Activated naive CD8-positive, alpha-beta T cell treated with anti-CD3 and anti-CD28 coated beads, Interleukin-2, amount 10 ng/mL, durations not matched to agents 7 days and 5 days (primary cell): ENCODE measurements around the gene IGSF6. TPM values are rescaled to one million over a fixed set of nuclear protein-coding genes. Genes with fewer than 3 reads are reported as not detected.
"Not testable (repeated sequence)": the region's sequence is repeated elsewhere in the genome, so short reads cannot be mapped to it uniquely, and the experiment has no call there.

Experiments
- ATAC-seq: fragments of 150-1000 bp; cut with Tn5 transposase; one replicate; pipeline ENCODE4 v1.10.0; 2021; ENCODE audit warnings: low read depth, moderate library complexity
- POLR2A ChIA-PET: fragments of 350-600 bp; sonication (Branson Sonifier 250); formaldehyde crosslinking; loops from one replicate; lab custom pipeline; 2021; ENCODE audit warnings: antibody characterized with exemption; lab: Charles Lee
- DNase-seq: peaks from one replicate; pipeline ENCODE4 v3.0.0; 2021
- H3K27ac Mint-ChIP-seq: one replicate; pipeline ENCODE4 v1.8.0; 2022; ENCODE audit warnings: mild to moderate bottlenecking, mixed read lengths
- H3K27me3 Mint-ChIP-seq: one replicate; pipeline ENCODE4 v1.8.0; 2022; ENCODE audit warnings: mild to moderate bottlenecking, moderate library complexity, mixed read lengths
- H3K36me3 Mint-ChIP-seq: one replicate; pipeline ENCODE4 v1.8.0; 2021; ENCODE audit warnings: mild to moderate bottlenecking, mixed read lengths
- H3K4me1 Mint-ChIP-seq: one replicate; pipeline ENCODE4 v1.8.0; 2021; ENCODE audit warnings: mixed read lengths
- H3K4me3 Mint-ChIP-seq: one replicate; pipeline ENCODE4 v1.8.0; 2022; ENCODE audit warnings: mild to moderate bottlenecking, moderate library complexity, mixed read lengths
- H3K9me3 Mint-ChIP-seq: one replicate; pipeline ENCODE4 v1.8.0; 2021; ENCODE audit warnings: mixed read lengths
- total RNA-seq, 2 experiments: library from RNA; stranded (reverse); gene quantifications; one replicate each; pipeline ENCODE4 v1.2.3, GENCODE V29; 2021

Gene IGSF6, protein sequence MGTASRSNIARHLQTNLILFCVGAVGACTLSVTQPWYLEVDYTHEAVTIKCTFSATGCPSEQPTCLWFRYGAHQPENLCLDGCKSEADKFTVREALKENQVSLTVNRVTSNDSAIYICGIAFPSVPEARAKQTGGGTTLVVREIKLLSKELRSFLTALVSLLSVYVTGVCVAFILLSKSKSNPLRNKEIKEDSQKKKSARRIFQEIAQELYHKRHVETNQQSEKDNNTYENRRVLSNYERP
- total RNA-seq: 1 to 10 TPM; 1.7 to 1.8 TPM

DNA sequence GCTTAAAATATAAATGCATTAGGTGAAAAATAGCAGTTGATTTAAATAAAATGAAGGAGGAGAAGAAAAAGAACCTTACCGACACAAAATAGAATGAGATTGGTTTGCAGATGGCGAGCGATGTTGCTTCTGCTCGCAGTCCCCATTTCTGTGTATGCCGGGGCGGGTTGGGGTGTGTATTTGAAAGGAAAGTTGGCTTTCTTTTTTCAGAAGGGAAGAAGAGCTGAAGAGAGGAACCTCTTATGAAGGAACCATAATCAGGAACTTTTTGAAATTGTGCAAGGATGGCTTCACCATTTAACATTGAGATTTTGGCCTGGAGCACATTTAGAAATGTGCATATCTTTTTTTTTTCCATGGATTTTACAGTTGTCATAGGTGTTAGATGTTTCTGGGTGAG lies at the start of gene IGSF6:
Gene IGSF6 (minus strand): TSS at position 156 of the 400 bp plus-strand sequence. CDS start 10 bp downstream, at position 146.
- Mint-ChIP-seq H3K4me3 (no peak within 1 kb of the TSS), H3K4me1 (peaks cover 29% of the 10 kb centered on the region), H3K27ac (peak within 1 kb of the TSS; percentile 51), H3K36me3 (peaks cover 14% of the 10 kb centered on the region), H3K27me3 (no peaks in the 10 kb centered on the region), H3K9me3 (no peaks in the 10 kb centered on the region)
- ATAC-seq: no peak
- POLR2A ChIA-PET: no interaction called here
- DNase-seq: no peak

DNA sequence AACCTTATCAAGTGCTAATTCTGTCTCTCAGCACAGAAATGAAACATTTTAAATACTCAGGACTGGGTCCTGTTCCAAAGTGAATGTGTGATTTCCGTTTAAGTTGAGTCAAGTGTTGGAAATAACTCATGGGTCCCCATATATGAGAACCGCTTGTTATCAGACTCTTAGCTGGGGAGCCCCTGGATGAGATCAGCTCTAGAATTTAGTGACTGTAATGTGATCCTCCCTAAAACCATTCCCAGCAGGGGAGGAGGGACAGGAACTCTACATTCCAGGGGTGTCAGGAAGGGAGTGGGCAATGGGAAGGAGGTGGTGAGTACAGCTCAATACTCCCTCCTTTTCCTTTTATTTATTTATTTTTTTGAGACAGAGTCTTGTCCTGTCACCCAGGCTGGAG lies 48.9 kb upstream of the IGSF6 start:
- H3K4me1 Mint-ChIP-seq: peaks cover 7% of the 10 kb centered on the region
- H3K36me3 Mint-ChIP-seq: no peaks in the 10 kb centered on the region
- DNase-seq: no peak
- H3K27me3 Mint-ChIP-seq: peaks cover 3% of the 10 kb centered on the region
- no peaks in the 10 kb centered on the region for H3K9me3 Mint-ChIP-seq
- H3K27ac Mint-ChIP-seq: no peak overlapping the region
- ATAC-seq: no peak
- POLR2A ChIA-PET: interaction anchor here (0.5 to 1.2 kb wide), 2 partner anchors 9 to 231 kb away, joined by 3 to 4 read pairs; no protein-coding TSS in a partner anchor
- H3K4me3 Mint-ChIP-seq: no peak overlapping the region

DNA sequence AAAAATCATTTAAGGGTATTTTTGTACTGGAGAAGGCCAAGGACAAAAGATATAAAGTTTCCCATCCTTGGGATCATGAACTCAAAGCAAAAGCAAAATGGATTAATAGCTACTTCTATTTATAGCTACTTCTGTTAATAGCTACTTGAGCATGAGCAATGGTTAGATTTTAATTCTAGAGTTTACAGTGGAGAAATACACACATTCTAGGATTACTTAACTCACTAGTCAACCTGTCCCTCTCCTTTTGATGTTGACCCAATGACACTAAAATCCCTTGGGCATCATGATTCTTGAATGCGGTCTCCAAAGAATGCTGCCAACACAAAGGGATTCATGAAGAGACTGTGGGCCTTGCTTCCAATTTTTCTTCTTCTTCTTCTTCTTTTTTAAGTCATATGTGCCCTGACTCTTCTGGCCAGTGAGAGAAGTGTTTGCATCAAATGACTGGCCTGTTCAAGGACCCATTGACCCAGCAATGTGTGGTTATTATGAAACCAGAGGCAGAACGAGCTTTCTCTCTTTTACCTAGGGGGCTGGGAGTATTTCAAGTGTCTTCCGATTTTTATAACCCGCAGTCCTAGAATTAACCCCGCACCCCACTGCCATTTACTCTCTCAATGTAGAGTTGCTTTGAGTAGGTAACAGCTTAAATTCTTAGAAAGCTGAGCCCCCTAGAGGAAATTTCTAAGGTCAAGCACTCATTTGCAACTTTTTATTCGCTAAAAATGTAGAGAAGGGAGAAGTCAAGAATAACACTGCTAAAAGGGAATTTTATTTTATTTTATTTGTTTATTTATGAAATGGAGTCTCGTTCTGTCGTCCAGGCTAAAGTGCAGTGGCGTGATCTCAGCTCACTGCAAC lies 46.0 kb upstream of the IGSF6 start:
- ATAC-seq: no peak
- DNase-seq: no peak
- H3K4me1 Mint-ChIP-seq: peaks cover under 1% of the 10 kb centered on the region
- POLR2A ChIA-PET: no interaction called here
- no peak overlapping the region for H3K27ac Mint-ChIP-seq
- H3K36me3 Mint-ChIP-seq: no peaks in the 10 kb centered on the region
- no peaks in the 10 kb centered on the region for H3K9me3 Mint-ChIP-seq
- H3K4me3 Mint-ChIP-seq: no peak overlapping the region
- peaks cover 3% of the 10 kb centered on the region for H3K27me3 Mint-ChIP-seq

DNA sequence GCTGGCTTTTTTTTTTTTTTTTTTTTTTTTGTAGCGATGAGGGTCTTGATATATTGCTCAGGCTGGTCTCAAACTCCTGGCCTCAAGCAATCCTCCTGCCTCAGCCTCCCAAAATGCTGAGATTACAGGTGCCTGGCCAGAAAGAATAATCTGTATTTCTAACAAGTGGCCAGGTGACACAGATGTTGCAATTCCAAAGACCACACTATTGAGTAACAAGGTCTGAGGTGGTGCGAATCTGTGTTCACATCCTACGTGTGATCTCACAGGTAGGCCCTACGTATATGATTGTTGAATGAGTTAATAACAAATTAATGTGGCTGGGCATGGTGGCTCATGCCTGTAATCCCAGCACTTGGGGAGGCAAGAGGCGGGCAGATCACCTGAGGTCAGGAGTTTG lies 44.6 kb upstream of the IGSF6 start:
- no peak overlapping the region for H3K4me3 Mint-ChIP-seq
- no peak for DNase-seq
- H3K27ac Mint-ChIP-seq: no peak overlapping the region
- no peaks in the 10 kb centered on the region for H3K36me3 Mint-ChIP-seq
- peaks cover 5% of the 10 kb centered on the region for H3K27me3 Mint-ChIP-seq
- no peaks in the 10 kb centered on the region for H3K4me1 Mint-ChIP-seq
- no peak for ATAC-seq
- POLR2A ChIA-PET: no interaction called here
- no peaks in the 10 kb centered on the region for H3K9me3 Mint-ChIP-seq

DNA sequence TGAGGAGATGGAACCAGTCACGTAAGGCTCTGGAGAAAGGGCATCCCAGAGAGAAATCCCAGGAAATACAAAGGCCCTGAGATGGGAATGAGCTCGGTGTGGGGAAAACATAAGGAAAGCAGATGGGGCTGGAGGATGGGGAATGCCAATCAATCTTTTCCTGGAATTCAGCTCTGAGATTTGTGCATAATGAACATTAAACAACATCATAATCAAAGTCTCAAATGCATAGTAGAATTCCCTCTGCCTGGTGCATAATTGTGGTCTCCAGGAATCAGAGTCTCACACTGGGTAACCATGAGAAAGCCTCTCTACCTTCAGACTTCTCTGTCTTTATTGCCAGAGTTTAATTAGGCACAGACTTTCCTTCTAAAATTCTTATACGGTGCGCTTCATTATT lies 42.2 kb upstream of the IGSF6 start:
- Mint-ChIP-seq H3K27me3 (peaks cover 5% of the 10 kb centered on the region), H3K36me3 (no peaks in the 10 kb centered on the region), H3K27ac (no peak overlapping the region), H3K4me1 (no peaks in the 10 kb centered on the region), H3K9me3 (peaks cover 3% of the 10 kb centered on the region), H3K4me3 (no peak overlapping the region)
- POLR2A ChIA-PET: no interaction called here
- DNase-seq: no peak
- ATAC-seq: no peak

DNA sequence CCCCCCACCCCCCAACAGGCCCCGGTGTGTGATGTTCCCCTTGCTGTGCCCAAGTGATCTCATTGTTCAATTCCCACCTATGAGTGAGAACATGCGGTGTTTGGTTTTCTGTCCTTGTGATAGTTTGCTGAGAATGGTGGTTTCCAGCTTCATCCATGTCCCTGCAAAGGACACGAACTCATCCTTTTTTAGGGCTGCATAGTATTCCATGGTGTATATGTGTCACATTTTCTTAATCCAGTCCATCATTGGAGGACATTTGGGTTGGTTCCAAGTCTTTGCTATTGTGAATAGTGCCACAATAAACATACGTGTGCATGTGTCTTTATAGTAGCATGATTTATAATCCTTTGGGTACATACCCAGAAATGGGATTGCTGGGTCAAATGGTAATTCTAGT lies 38.6 kb upstream of the IGSF6 start:
- ATAC-seq, DNase-seq, H3K4me1 Mint-ChIP-seq, H3K9me3 Mint-ChIP-seq, H3K27me3 Mint-ChIP-seq, H3K4me3 Mint-ChIP-seq, H3K36me3 Mint-ChIP-seq, H3K27ac Mint-ChIP-seq, POLR2A ChIA-PET: not testable (repeated sequence)

DNA sequence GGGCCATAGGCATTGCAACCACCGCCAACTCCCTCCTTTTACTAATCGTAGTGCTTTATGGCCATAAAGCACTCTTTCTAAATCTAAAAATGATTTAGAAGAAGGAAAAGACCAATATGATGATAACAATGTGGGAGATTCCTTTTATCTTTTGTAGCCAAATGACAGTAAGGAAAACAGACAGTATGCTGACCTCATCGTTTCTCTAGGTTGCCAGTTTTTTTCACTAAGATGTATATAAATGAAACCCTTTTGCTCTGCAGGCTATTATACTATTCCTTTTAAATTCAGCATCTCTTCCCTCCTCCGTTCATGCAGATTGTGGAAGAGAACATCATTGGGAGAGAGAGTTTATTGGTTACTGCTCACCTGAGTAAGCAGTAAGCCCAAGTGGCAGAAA lies 36.7 kb upstream of the IGSF6 start:
- Mint-ChIP-seq H3K36me3 (no peaks in the 10 kb centered on the region), H3K27ac (no peak overlapping the region), H3K4me1 (no peaks in the 10 kb centered on the region), H3K27me3 (peaks cover 8% of the 10 kb centered on the region), H3K9me3 (peaks cover 3% of the 10 kb centered on the region), H3K4me3 (no peak overlapping the region)
- POLR2A ChIA-PET: no interaction called here
- no peak for DNase-seq
- ATAC-seq: no peak

DNA sequence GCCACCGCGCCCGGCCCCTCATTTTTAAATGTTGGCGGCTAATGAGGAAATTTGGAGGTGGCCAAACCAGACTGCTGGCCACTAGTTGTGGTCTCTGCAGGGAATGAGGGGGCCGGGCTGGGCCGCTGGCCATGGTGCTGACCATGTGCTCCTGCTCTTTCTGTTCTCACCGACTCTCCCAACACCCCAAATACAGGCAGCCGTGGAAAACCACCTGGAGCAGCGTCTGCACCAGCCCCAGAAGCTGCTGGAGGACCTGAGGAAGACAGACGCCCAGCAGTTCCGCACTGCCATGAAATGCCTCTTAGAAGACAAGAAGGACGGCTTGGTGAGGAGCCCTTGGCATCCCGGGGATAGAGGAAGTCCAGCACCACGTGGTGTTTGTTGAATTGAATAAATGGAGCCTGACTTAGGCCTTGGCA lies 32.6 kb upstream of the IGSF6 start:
- DNase-seq: no peak
- no peaks in the 10 kb centered on the region for H3K4me1 Mint-ChIP-seq
- no peak for ATAC-seq
- no peaks in the 10 kb centered on the region for H3K36me3 Mint-ChIP-seq
- POLR2A ChIA-PET: no interaction called here
- no peak overlapping the region for H3K27ac Mint-ChIP-seq
- no peaks in the 10 kb centered on the region for H3K9me3 Mint-ChIP-seq
- no peak overlapping the region for H3K4me3 Mint-ChIP-seq
- H3K27me3 Mint-ChIP-seq: peaks cover 6% of the 10 kb centered on the region

DNA sequence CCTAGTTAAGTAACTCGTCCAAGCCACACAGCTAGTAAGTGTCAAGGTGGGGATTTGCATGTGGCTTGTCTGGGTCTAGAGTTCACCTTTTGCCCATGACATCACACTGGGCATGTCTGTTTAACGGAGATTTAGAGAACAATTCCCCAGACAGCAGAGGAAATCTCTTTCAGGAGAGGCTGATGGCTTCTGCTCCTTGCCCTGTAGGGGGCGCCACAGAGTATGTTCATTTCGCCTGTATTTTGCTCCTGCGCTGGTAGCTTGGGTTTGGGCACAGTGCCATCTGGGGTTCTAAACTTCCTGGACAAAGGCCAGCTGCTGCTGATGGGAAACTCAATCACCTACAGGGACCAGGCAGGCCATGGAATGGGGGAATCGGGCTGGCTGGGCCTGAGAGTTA lies 31.8 kb upstream of the IGSF6 start:
- Mint-ChIP-seq H3K36me3 (no peaks in the 10 kb centered on the region), H3K27me3 (peaks cover 5% of the 10 kb centered on the region), H3K4me1 (no peaks in the 10 kb centered on the region), H3K9me3 (no peaks in the 10 kb centered on the region), H3K27ac (no peak overlapping the region), H3K4me3 (no peak overlapping the region)
- no peak for DNase-seq
- POLR2A ChIA-PET: interaction anchor here (0.6 kb wide), 1 partner anchor 507 kb away, joined by 4 read pairs; no protein-coding TSS in a partner anchor
- no peak for ATAC-seq

DNA sequence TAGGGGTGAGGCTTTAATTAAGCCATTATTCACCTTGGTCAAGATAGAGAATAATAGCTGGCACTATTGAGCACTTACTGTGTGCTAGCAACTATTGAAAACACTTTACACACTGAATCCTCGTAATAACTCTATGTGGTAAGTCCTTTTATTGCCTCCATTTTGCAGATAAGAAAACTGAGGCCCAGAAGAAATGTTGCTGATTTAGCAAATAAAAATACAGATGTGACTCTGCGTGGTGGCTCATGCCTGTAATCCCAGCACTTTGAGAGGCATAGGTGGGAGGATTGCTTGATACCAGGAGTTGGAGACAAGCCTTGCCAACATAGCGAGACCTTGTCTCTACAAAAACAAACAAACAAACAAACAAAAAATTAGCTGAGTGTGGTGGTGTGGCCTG lies 30.8 kb upstream of the IGSF6 start:
- Mint-ChIP-seq H3K4me1 (no peaks in the 10 kb centered on the region), H3K27ac (no peak overlapping the region), H3K9me3 (no peaks in the 10 kb centered on the region), H3K4me3 (no peak overlapping the region), H3K27me3 (peaks cover 4% of the 10 kb centered on the region), H3K36me3 (no peaks in the 10 kb centered on the region)
- ATAC-seq (no peak), DNase-seq (no peak)
- POLR2A ChIA-PET: no interaction called here

DNA sequence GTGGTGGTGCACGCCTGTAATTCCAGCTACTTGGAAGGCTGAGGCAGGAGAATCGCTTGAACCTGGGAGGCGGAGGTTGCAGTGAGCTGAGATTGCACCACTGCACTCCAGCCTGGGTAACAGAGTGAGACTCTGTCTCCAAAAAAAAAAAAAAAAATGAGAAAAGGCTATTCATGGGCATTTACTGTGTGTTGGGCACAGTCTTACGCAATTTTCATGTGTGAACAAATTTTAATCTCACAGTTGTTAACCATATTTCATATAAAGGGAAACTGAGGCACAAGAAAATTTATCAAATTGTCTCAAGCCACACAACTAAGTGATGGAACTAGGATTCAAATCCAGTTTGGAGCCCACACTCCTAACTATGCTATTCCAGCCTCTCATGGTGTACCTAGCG lies 28.3 kb upstream of the IGSF6 start:
- H3K27ac Mint-ChIP-seq, H3K9me3 Mint-ChIP-seq, H3K27me3 Mint-ChIP-seq, H3K4me3 Mint-ChIP-seq, POLR2A ChIA-PET, ATAC-seq, DNase-seq, H3K36me3 Mint-ChIP-seq, H3K4me1 Mint-ChIP-seq: not testable (repeated sequence)

DNA sequence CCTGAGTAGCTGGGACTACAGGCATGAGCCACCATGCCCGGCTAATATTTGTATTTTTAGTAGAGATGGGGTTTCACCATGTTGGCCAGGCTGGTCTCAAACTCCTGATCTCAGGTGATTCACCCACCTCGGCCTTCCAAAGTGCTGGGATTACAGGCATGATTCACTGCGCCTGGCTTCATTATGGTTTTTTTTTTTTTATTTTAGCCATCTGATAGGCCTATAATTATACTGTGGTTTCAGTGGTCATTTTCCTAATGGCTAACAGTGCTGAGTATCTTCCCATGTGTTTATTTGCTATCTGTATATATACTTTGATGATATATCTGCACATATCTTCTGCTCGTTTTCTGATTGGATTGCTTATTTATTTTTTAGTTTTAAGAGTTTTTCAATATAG lies 22.0 kb upstream of the IGSF6 start:
- DNase-seq, POLR2A ChIA-PET, H3K4me1 Mint-ChIP-seq, H3K27ac Mint-ChIP-seq, H3K9me3 Mint-ChIP-seq, H3K36me3 Mint-ChIP-seq, ATAC-seq, H3K4me3 Mint-ChIP-seq: not testable (repeated sequence)
- peaks cover 18% of the 10 kb centered on the region for H3K27me3 Mint-ChIP-seq

DNA sequence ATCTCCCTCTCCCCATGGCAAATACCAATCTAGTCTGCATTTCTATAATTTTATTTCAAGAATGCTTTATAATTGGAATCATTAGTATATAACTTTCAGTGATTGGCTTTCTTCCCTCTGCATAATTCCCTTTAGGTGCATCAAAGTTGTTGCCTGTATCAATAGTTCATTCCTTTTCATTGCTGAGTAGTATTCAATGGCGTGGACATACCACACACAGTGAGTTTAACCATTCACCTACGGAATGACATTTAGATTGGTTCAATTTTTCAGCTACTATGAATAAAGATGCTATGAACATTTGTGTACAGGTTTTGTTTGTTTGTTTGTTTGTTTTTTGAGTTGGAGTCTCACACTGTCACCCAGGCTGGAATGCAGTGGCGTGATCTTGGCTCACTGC lies 21.1 kb upstream of the IGSF6 start:
- Mint-ChIP-seq H3K4me1 (no peaks in the 10 kb centered on the region), H3K9me3 (peaks cover 1% of the 10 kb centered on the region), H3K36me3 (no peaks in the 10 kb centered on the region), H3K27ac (no peak overlapping the region), H3K4me3 (no peak overlapping the region), H3K27me3 (peaks cover 17% of the 10 kb centered on the region)
- no peak for ATAC-seq
- no peak for DNase-seq
- POLR2A ChIA-PET: no interaction called here

DNA sequence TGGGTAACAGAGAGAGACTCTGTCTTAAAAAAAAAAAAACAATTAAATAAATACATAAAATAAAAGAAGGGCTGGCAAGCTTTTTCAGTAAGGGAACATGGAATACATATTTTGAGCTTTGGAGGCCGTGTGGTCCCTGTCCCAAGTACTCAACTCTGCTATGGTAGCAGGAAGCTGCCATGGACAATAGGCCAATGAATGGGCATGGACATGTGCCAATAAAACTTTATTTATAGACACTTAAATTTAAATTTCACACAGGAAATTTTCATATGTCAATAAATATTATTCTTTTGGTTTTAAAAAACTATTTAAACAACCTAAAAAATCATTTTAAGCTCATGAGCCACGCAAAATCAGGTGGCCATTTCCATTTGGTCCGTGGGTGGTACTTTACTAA lies 15.2 kb upstream of the IGSF6 start:
- no peak for ATAC-seq
- no peaks in the 10 kb centered on the region for H3K36me3 Mint-ChIP-seq
- no peak for DNase-seq
- no peak overlapping the region for H3K4me3 Mint-ChIP-seq
- POLR2A ChIA-PET: no interaction called here
- no peaks in the 10 kb centered on the region for H3K9me3 Mint-ChIP-seq
- peaks cover 3% of the 10 kb centered on the region for H3K4me1 Mint-ChIP-seq
- H3K27me3 Mint-ChIP-seq: peaks cover 24% of the 10 kb centered on the region
- H3K27ac Mint-ChIP-seq: no peak overlapping the region
